Tibial nerve (tissue), 4 donors: Measurements from ENCODE around the gene GLIPR2.

ENCODE experiments used
- CTCF ChIP-seq, 5 experiments: fragments of 200-600 bp in 3 of 5; fragments of 450-650 bp in 2 of 5; sonication (generic) in 3 of 5; IDR thresholded peaks; one replicate each; pipeline ENCODE4 v1.5.1; 2016 to 2019; ENCODE audit warnings: antibody characterized with exemption in 5 of 5, mild to moderate bottlenecking in 3 of 5, moderate library complexity in 2 of 5
- EP300 ChIP-seq, 2 donors: sonication (generic); formaldehyde crosslinking; IDR thresholded peaks; one replicate each; pipeline ENCODE4 v1.6.1; 2017; ENCODE audit warnings: antibody characterized with exemption in 2 of 2, mild to moderate bottlenecking in 1 of 2

GRCh38 chr9:36191290-36191645, 54.7 kb downstream of the GLIPR2 start:
- no peak for TF ChIP-seq CTCF (IDR thresholded peaks at IDR 0.05)
- no peak for TF ChIP-seq EP300 (IDR thresholded peaks at IDR 0.05)
